GM23338 (cell line): ENCODE measurements around the gene IQCE. TPM values are rescaled to one million over a fixed set of nuclear protein-coding genes. Genes with fewer than 3 reads are reported as not detected.
A peak's percentile ranks its signal among the peaks of the same experiment; 100 is the strongest.

ENCODE experiments used
- ATAC-seq: fragments of 200-7000 bp; cut with Tn5 transposase; 3 replicates; pipeline ENCODE4 v1.9.1; 2020
- DNase-seq: peaks from one replicate; pipeline ENCODE4 v3.0.0-alpha.2; 2015; ENCODE audit warnings: low spot score
- H2AFZ ChIP-seq: fragments of 200-600 bp; sonication (generic); 2 replicates; pipeline ENCODE4 v1.8.0; 2016; ENCODE audit warnings: antibody characterized with exemption, mild to moderate bottlenecking, moderate library complexity
- H3F3A ChIP-seq: fragments of 200-600 bp; sonication (generic); replicated peaks from 2 replicates; pipeline ENCODE4 v1.8.0; 2017; ENCODE audit warnings: antibody characterized with exemption, mixed run types, low read depth
- H3K27ac ChIP-seq: fragments of 200-600 bp; sonication (generic); 2 replicates; pipeline ENCODE4 v1.6.1; 2016; ENCODE audit warnings: low read depth
- H3K27me3 ChIP-seq: fragments of 200-600 bp; sonication (generic); 2 replicates; pipeline ENCODE4 v1.8.0; 2016; ENCODE audit warnings: mild to moderate bottlenecking, mixed run types, moderate library complexity; ENCODE audit not compliant: insufficient read depth
- H3K36me3 ChIP-seq: fragments of 200-600 bp; sonication (generic); 2 replicates; pipeline ENCODE4 v1.8.0; 2016; ENCODE audit warnings: mild to moderate bottlenecking; ENCODE audit not compliant: insufficient read depth
- H3K4me1 ChIP-seq: fragments of 200-600 bp; sonication (generic); 2 replicates; pipeline ENCODE4 v1.8.0; 2016; ENCODE audit warnings: mild to moderate bottlenecking, moderate library complexity; ENCODE audit not compliant: insufficient read depth
- H3K4me2 ChIP-seq: fragments of 200-600 bp; sonication (generic); 2 replicates; pipeline ENCODE4 v1.7.1; 2017; ENCODE audit warnings: mixed run types
- H3K4me3 ChIP-seq: fragments of 200-600 bp; sonication (generic); 2 replicates; pipeline ENCODE4 v1.6.1; 2016; ENCODE audit warnings: mixed run types
- H3K79me2 ChIP-seq: fragments of 200-600 bp; sonication (generic); replicated peaks from 2 replicates; pipeline ENCODE4 v1.8.0; 2017; ENCODE audit warnings: mild to moderate bottlenecking; ENCODE audit not compliant: insufficient read depth
- H3K9me2 ChIP-seq: fragments of 200-600 bp; sonication (generic); 2 replicates; pipeline ENCODE4 v1.8.0; 2017; ENCODE audit not compliant: insufficient read depth
- H4K20me1 ChIP-seq: fragments of 200-600 bp; sonication (generic); replicated peaks from 2 replicates; pipeline ENCODE4 v1.8.0; 2017; ENCODE audit warnings: mild to moderate bottlenecking; ENCODE audit not compliant: insufficient read depth
- H3K27ac Mint-ChIP-seq: 2 replicates; pipeline ENCODE4 v1.8.0; 2020; ENCODE audit warnings: inconsistent platforms, mild to moderate bottlenecking, moderate library complexity, mixed read lengths
- H3K27me3 Mint-ChIP-seq: 3 replicates; pipeline ENCODE4 v1.8.0; 2022; ENCODE audit warnings: low read depth, mild to moderate bottlenecking, moderate library complexity, mixed read lengths, inconsistent platforms; ENCODE audit not compliant: insufficient read depth, poor library complexity
- H3K36me3 Mint-ChIP-seq: 3 replicates; pipeline ENCODE4 v1.8.0; 2021; ENCODE audit warnings: low read depth, mild to moderate bottlenecking, inconsistent platforms, moderate library complexity, mixed read lengths
- H3K4me1 Mint-ChIP-seq: 3 replicates; pipeline ENCODE4 v1.8.0; 2020; ENCODE audit warnings: mild to moderate bottlenecking, inconsistent platforms, mixed read lengths
- H3K4me3 Mint-ChIP-seq: 3 replicates; pipeline ENCODE4 v1.8.0; 2021; ENCODE audit warnings: moderate library complexity, mild to moderate bottlenecking, inconsistent platforms, mixed read lengths
- H3K9me3 Mint-ChIP-seq: 3 replicates; pipeline ENCODE4 v1.8.0; 2020; ENCODE audit warnings: moderate library complexity, mild to moderate bottlenecking, inconsistent platforms, mixed read lengths
- CREB1 ChIP-seq: fragments of 250-450 bp; sonication (Bioruptor Pico); IDR thresholded peaks from 2 replicates; pipeline ENCODE4 v1.5.0; 2020; ENCODE audit warnings: low read depth, mild to moderate bottlenecking, moderate library complexity
- EZH2 ChIP-seq: fragments of 200-600 bp; sonication (generic); IDR thresholded peaks from one replicate; pipeline ENCODE4 v1.8.0; 2017; ENCODE audit warnings: antibody characterized with exemption, mild to moderate bottlenecking, low read depth; ENCODE audit not compliant: unreplicated experiment
- EZH2phosphoT487 ChIP-seq: fragments of 200-600 bp; sonication (generic); IDR thresholded peaks from one replicate; pipeline ENCODE4 v1.8.1; 2018; ENCODE audit warnings: antibody characterized with exemption; ENCODE audit not compliant: unreplicated experiment
- JUNB ChIP-seq: IDR thresholded peaks from one replicate; pipeline ENCODE4 v1.6.1; 2016; ENCODE audit warnings: antibody characterized with exemption; ENCODE audit not compliant: unreplicated experiment
- NANOG ChIP-seq: IDR thresholded peaks from 2 replicates; pipeline ENCODE4 v1.6.1; 2016; ENCODE audit warnings: antibody characterized with exemption, borderline replicate concordance
- POLR2AphosphoS5 ChIP-seq: IDR thresholded peaks from 2 replicates; pipeline ENCODE4 v1.6.1; 2016; ENCODE audit warnings: antibody characterized with exemption, low read depth
- STAT1 ChIP-seq: IDR thresholded peaks from one replicate; pipeline ENCODE4 v1.6.1; 2016; ENCODE audit warnings: antibody characterized with exemption; ENCODE audit not compliant: unreplicated experiment
- ZNF114 ChIP-seq: fragments of 250-450 bp; sonication (Bioruptor Pico); IDR thresholded peaks from 2 replicates; pipeline ENCODE4 v1.5.0; 2020; ENCODE audit warnings: mild to moderate bottlenecking, moderate library complexity
- ZNF331 ChIP-seq: fragments of 250-450 bp; sonication (Bioruptor Pico); IDR thresholded peaks from 2 replicates; pipeline ENCODE4 v1.5.0; 2020; ENCODE audit warnings: low read depth, mild to moderate bottlenecking, moderate library complexity
- polyA plus RNA-seq: library from polyadenylated mRNA; unstranded; fragments of >200 nt; fragmentation: Nextera tagmentation; extraction: Ambion mirVana; gene quantifications from 2 replicates; pipeline ENCODE4 v1.2.1, GENCODE V29; 2016
- total RNA-seq: library from RNA; depleted of rRNA; stranded (reverse); fragments of >200 nt; shearing (Covaris generic); gene quantifications from 2 replicates; pipeline ENCODE4 v1.2.3, GENCODE V29; 2014
- TF ChIP-seq, protein P1 (sequence below), 2 experiments: fragments of 200-600 bp in 1 of 2; sonication (generic) in 1 of 2; conservative IDR thresholded peaks; 2 replicates each; pipeline versions ENCODE4 v1.5.1 to v1.6.1; 2016 to 2017; ENCODE audit warnings: antibody characterized with exemption in 2 of 2, low read depth in 2 of 2, mild to moderate bottlenecking in 2 of 2, moderate library complexity in 1 of 2
- TF ChIP-seq, protein P2 (sequence below): fragments of 250-450 bp; sonication (Bioruptor Pico); IDR thresholded peaks from 2 replicates; pipeline ENCODE4 v1.5.0; 2020; ENCODE audit warnings: mild to moderate bottlenecking, moderate library complexity
- TF ChIP-seq, protein P3 (sequence below): IDR thresholded peaks from one replicate; pipeline ENCODE4 v1.6.1; 2018; ENCODE audit warnings: antibody characterized with exemption; ENCODE audit not compliant: unreplicated experiment
- TF ChIP-seq, protein P4 (sequence below): IDR thresholded peaks from 2 replicates; pipeline ENCODE4 v1.6.1; 2016; ENCODE audit warnings: antibody characterized with exemption

IQCE gene
- total and polyA plus RNA-seq, 2 experiments from 2014 or later, result 5.0 to 7.7 TPM

DNA sequence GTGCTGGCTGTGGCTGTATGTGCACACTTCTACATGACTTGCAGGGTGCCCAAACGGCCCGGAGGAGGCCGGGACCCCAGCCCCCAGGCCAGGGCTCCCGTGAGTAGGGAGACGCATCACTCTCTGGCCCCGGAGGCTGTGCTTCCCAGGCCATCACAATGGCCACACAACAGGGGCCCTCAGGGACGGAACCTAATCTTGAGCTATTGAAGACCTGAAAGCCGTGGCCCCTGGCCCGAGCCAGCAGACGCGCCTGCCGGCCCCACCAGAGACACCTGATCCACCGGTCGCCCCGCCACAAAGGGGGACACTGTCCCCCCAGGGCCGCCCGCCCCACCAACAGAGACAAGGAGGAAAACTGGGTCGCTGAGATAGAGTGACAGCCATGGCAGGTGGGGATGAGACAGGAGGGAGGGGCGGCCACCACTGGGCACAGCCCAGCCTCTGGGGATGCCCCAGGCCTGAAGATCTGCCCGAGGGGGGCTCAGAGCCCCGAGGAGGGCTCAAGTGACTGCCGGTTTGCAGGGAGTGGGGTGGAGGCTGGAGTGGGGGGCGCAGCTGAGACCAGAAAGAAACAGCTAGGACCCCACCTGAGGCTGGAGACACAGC is 49.4 kb upstream of the IQCE start:
- no peak overlapping the region for H3K4me3 Mint-ChIP-seq
- Histone ChIP-seq H3K4me1 (no peaks in the 10 kb centered on the region), H3K36me3 (no peaks in the 10 kb centered on the region), H4K20me1 (no peaks in the 10 kb centered on the region), H3K9me2 (0 out of 2 replicates have a peak, but pooled peaks cover 3% of the 10 kb centered on the region), H2AFZ (no peak overlapping the region), H3K79me2 (no peaks in the 10 kb centered on the region), H3K27me3 (no peaks in the 10 kb centered on the region), H3K4me3 (no peak overlapping the region), H3K4me2 (no peak overlapping the region), H3F3A (0 out of 2 replicates have a peak, but pooled peaks cover 8% of the 10 kb centered on the region), H3K27ac (no peak overlapping the region)
- H3K36me3 Mint-ChIP-seq, result no peaks in the 10 kb centered on the region
- H3K9me3 Mint-ChIP-seq, result no peaks in the 10 kb centered on the region
- H3K27ac Mint-ChIP-seq, result no peak overlapping the region
- ATAC-seq (peak; percentile 45), DNase-seq (no peak)
- TF ChIP-seq STAT1, result no peak
- TF ChIP-seq, protein P1, sequence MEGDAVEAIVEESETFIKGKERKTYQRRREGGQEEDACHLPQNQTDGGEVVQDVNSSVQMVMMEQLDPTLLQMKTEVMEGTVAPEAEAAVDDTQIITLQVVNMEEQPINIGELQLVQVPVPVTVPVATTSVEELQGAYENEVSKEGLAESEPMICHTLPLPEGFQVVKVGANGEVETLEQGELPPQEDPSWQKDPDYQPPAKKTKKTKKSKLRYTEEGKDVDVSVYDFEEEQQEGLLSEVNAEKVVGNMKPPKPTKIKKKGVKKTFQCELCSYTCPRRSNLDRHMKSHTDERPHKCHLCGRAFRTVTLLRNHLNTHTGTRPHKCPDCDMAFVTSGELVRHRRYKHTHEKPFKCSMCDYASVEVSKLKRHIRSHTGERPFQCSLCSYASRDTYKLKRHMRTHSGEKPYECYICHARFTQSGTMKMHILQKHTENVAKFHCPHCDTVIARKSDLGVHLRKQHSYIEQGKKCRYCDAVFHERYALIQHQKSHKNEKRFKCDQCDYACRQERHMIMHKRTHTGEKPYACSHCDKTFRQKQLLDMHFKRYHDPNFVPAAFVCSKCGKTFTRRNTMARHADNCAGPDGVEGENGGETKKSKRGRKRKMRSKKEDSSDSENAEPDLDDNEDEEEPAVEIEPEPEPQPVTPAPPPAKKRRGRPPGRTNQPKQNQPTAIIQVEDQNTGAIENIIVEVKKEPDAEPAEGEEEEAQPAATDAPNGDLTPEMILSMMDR (conservative IDR thresholded peaks at IDR 0.05; ENCODE audit: low read depth in 2 of 2), result no peak
- no peak for TF ChIP-seq ZNF114 (CRISPR knock-in tag)
- TF ChIP-seq, protein P2, sequence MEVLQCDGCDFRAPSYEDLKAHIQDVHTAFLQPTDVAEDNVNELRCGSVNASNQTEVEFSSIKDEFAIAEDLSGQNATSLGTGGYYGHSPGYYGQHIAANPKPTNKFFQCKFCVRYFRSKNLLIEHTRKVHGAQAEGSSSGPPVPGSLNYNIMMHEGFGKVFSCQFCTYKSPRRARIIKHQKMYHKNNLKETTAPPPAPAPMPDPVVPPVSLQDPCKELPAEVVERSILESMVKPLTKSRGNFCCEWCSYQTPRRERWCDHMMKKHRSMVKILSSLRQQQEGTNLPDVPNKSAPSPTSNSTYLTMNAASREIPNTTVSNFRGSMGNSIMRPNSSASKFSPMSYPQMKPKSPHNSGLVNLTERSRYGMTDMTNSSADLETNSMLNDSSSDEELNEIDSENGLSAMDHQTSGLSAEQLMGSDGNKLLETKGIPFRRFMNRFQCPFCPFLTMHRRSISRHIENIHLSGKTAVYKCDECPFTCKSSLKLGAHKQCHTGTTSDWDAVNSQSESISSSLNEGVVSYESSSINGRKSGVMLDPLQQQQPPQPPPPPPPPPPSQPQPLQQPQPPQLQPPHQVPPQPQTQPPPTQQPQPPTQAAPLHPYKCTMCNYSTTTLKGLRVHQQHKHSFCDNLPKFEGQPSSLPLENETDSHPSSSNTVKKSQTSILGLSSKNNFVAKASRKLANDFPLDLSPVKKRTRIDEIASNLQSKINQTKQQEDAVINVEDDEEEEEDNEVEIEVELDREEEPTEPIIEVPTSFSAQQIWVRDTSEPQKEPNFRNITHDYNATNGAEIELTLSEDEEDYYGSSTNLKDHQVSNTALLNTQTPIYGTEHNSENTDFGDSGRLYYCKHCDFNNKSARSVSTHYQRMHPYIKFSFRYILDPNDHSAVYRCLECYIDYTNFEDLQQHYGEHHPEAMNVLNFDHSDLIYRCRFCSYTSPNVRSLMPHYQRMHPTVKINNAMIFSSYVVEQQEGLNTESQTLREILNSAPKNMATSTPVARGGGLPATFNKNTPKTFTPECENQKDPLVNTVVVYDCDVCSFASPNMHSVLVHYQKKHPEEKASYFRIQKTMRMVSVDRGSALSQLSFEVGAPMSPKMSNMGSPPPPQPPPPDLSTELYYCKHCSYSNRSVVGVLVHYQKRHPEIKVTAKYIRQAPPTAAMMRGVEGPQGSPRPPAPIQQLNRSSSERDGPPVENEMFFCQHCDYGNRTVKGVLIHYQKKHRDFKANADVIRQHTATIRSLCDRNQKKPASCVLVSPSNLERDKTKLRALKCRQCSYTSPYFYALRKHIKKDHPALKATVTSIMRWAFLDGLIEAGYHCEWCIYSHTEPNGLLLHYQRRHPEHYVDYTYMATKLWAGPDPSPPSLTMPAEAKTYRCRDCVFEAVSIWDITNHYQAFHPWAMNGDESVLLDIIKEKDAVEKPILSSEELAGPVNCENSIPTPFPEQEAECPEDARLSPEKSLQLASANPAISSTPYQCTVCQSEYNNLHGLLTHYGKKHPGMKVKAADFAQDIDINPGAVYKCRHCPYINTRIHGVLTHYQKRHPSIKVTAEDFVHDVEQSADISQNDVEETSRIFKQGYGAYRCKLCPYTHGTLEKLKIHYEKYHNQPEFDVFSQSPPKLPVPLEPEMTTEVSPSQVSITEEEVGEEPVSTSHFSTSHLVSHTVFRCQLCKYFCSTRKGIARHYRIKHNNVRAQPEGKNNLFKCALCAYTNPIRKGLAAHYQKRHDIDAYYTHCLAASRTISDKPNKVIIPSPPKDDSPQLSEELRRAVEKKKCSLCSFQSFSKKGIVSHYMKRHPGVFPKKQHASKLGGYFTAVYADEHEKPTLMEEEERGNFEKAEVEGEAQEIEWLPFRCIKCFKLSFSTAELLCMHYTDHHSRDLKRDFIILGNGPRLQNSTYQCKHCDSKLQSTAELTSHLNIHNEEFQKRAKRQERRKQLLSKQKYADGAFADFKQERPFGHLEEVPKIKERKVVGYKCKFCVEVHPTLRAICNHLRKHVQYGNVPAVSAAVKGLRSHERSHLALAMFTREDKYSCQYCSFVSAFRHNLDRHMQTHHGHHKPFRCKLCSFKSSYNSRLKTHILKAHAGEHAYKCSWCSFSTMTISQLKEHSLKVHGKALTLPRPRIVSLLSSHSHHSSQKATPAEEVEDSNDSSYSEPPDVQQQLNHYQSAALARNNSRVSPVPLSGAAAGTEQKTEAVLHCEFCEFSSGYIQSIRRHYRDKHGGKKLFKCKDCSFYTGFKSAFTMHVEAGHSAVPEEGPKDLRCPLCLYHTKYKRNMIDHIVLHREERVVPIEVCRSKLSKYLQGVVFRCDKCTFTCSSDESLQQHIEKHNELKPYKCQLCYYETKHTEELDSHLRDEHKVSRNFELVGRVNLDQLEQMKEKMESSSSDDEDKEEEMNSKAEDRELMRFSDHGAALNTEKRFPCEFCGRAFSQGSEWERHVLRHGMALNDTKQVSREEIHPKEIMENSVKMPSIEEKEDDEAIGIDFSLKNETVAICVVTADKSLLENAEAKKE (CRISPR knock-in tag), result no peak
- no peak for TF ChIP-seq NANOG
- TF ChIP-seq EZH2phosphoT487, result no peak
- no peak for TF ChIP-seq EZH2
- TF ChIP-seq JUNB, result no peak
- no peak for TF ChIP-seq CREB1 (CRISPR knock-in tag)
- TF ChIP-seq POLR2AphosphoS5, result no peak
- no peak for TF ChIP-seq ZNF331
- TF ChIP-seq, protein P3, sequence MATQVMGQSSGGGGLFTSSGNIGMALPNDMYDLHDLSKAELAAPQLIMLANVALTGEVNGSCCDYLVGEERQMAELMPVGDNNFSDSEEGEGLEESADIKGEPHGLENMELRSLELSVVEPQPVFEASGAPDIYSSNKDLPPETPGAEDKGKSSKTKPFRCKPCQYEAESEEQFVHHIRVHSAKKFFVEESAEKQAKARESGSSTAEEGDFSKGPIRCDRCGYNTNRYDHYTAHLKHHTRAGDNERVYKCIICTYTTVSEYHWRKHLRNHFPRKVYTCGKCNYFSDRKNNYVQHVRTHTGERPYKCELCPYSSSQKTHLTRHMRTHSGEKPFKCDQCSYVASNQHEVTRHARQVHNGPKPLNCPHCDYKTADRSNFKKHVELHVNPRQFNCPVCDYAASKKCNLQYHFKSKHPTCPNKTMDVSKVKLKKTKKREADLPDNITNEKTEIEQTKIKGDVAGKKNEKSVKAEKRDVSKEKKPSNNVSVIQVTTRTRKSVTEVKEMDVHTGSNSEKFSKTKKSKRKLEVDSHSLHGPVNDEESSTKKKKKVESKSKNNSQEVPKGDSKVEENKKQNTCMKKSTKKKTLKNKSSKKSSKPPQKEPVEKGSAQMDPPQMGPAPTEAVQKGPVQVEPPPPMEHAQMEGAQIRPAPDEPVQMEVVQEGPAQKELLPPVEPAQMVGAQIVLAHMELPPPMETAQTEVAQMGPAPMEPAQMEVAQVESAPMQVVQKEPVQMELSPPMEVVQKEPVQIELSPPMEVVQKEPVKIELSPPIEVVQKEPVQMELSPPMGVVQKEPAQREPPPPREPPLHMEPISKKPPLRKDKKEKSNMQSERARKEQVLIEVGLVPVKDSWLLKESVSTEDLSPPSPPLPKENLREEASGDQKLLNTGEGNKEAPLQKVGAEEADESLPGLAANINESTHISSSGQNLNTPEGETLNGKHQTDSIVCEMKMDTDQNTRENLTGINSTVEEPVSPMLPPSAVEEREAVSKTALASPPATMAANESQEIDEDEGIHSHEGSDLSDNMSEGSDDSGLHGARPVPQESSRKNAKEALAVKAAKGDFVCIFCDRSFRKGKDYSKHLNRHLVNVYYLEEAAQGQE, result no peak
- TF ChIP-seq, protein P4, sequence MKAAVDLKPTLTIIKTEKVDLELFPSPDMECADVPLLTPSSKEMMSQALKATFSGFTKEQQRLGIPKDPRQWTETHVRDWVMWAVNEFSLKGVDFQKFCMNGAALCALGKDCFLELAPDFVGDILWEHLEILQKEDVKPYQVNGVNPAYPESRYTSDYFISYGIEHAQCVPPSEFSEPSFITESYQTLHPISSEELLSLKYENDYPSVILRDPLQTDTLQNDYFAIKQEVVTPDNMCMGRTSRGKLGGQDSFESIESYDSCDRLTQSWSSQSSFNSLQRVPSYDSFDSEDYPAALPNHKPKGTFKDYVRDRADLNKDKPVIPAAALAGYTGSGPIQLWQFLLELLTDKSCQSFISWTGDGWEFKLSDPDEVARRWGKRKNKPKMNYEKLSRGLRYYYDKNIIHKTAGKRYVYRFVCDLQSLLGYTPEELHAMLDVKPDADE, result no peak
- H3K27me3 Mint-ChIP-seq, result peaks cover 8% of the 10 kb centered on the region
- peaks cover 11% of the 10 kb centered on the region; the same call in 2 of the 3 replicates for H3K4me1 Mint-ChIP-seq
